A549 (cell line): ENCODE results near the gene BGN.

Experiments used
- CEBPB ChIP-seq, 2 experiments: fragments of >200 bp in 1 of 2; sonication (Bioruptor Twin) in 1 of 2; formaldehyde crosslinking in 1 of 2; IDR thresholded peaks; 2 replicates each; pipeline ENCODE4 v1.6.1; 2012 to 2016
- CHD2 ChIP-seq: fragments of 150-350 bp; IDR thresholded peaks from 2 replicates; pipeline ENCODE4 v1.6.1; 2014; ENCODE audit warnings: low read length; ENCODE audit not compliant: partially characterized antibody
- CHD4 ChIP-seq: fragments of 200-600 bp; sonication (generic); IDR thresholded peaks from 2 replicates; pipeline ENCODE4 v1.6.1; 2016; ENCODE audit warnings: antibody characterized with exemption, mild to moderate bottlenecking, borderline replicate concordance
- CTCF ChIP-seq: fragments of >200 bp; sonication (Bioruptor Twin); formaldehyde crosslinking; IDR thresholded peaks from 3 replicates; pipeline ENCODE4 v1.5.1; 2016
- EP300 ChIP-seq, 2 experiments: fragments of >200 bp; sonication (Bioruptor Twin); formaldehyde crosslinking; IDR thresholded peaks; 2 replicates in 1 of 2; 3 replicates in 1 of 2; pipeline ENCODE4 v1.6.1; 2016 to 2017
- FOSL2 ChIP-seq, 2 experiments: fragments of 450-650 bp in 1 of 2; fragments of >200 bp in 1 of 2; sonication (Bioruptor Twin) in 1 of 2; formaldehyde crosslinking; IDR thresholded peaks; 2 replicates each; pipeline versions ENCODE4 v1.5.0 to v1.6.1; 2016 to 2020; ENCODE audit warnings: mild to moderate bottlenecking in 1 of 2, moderate library complexity in 1 of 2
- HDAC2 ChIP-seq: fragments of 200-600 bp; sonication (generic); IDR thresholded peaks from 2 replicates; pipeline ENCODE4 v1.6.1; 2016
- KDM1A ChIP-seq: fragments of 200-600 bp; sonication (generic); IDR thresholded peaks from 2 replicates; pipeline ENCODE4 v1.6.1; 2016; ENCODE audit warnings: low read depth, mild to moderate bottlenecking
- MAX ChIP-seq: IDR thresholded peaks from 2 replicates; pipeline ENCODE4 v1.6.1; 2012
- NR3C1 ChIP-seq: fragments of >200 bp; sonication (Bioruptor Twin); formaldehyde crosslinking; IDR thresholded peaks from 3 replicates; pipeline ENCODE4 v1.6.1; 2017
- POLR2A ChIP-seq: IDR thresholded peaks from 2 replicates; pipeline ENCODE4 v1.6.1; 2012; ENCODE audit warnings: mild to moderate bottlenecking, low read length
- RAD21 ChIP-seq, 2 experiments: fragments of >200 bp in 1 of 2; sonication (Bioruptor Twin) in 1 of 2; formaldehyde crosslinking in 1 of 2; IDR thresholded peaks in 1 of 2; conservative IDR thresholded peaks in 1 of 2; 2 replicates in 1 of 2; 3 replicates in 1 of 2; pipeline ENCODE4 v1.6.1; 2012 to 2018; ENCODE audit warnings: inconsistent platforms in 1 of 2
- REST ChIP-seq: fragments of 200-600 bp; sonication (generic); IDR thresholded peaks from 2 replicates; pipeline ENCODE4 v1.6.1; 2016; ENCODE audit warnings: antibody characterized with exemption, mild to moderate bottlenecking, moderate library complexity
- SMC3 ChIP-seq: fragments of >200 bp; sonication (Bioruptor Twin); formaldehyde crosslinking; IDR thresholded peaks from 3 replicates; pipeline ENCODE4 v1.6.1; 2018; ENCODE audit warnings: inconsistent platforms

GRCh38 chrX:153473126-153473525, 21.7 kb upstream of the BGN start:
- TF ChIP-seq CTCF (no peak), NR3C1 (no peak), POLR2A (no peak), MAX (no peak), HDAC2 (no peak), KDM1A (no peak), RAD21 (conservative IDR thresholded peaks at IDR 0.05 in 1 of 2, IDR thresholded peaks at IDR 0.05 in 1 of 2) (no peak), CHD2 (no peak), REST (no peak), FOSL2 (IDR thresholded peaks at IDR 0.05) (no peak), FOSL2 (CRISPR knock-in tag; IDR thresholded peaks at IDR 0.05) (no peak), SMC3 (no peak), EP300 (IDR thresholded peaks at IDR 0.05) (no peak), CEBPB (IDR thresholded peaks at IDR 0.05) (no peak), CHD4 (no peak)
